ENCODE measurements around the gene VEGFD.

The VEGFD gene

GRCh38 chrX:15321447-15321846 is 62.8 kb downstream of the VEGFD start:
- in situ Hi-C loops (cut with MboI; ENCODE audit: low sequenced_read_pairs, unreplicated experiment): no loop called here
- DNase-seq (ENCODE audit: low spot score): no peak
- TF ChIP-seq, protein P1, sequence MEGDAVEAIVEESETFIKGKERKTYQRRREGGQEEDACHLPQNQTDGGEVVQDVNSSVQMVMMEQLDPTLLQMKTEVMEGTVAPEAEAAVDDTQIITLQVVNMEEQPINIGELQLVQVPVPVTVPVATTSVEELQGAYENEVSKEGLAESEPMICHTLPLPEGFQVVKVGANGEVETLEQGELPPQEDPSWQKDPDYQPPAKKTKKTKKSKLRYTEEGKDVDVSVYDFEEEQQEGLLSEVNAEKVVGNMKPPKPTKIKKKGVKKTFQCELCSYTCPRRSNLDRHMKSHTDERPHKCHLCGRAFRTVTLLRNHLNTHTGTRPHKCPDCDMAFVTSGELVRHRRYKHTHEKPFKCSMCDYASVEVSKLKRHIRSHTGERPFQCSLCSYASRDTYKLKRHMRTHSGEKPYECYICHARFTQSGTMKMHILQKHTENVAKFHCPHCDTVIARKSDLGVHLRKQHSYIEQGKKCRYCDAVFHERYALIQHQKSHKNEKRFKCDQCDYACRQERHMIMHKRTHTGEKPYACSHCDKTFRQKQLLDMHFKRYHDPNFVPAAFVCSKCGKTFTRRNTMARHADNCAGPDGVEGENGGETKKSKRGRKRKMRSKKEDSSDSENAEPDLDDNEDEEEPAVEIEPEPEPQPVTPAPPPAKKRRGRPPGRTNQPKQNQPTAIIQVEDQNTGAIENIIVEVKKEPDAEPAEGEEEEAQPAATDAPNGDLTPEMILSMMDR (IDR thresholded peaks at IDR 0.05; ENCODE audit: borderline replicate concordance, control extremely low read depth, extremely low read depth, insufficient read depth, missing control alignments): no peak

- TF ChIP-seq, protein P1 (IDR thresholded peaks at IDR 0.05; ENCODE audit: borderline replicate concordance, control extremely low read depth, extremely low read depth, insufficient read depth, missing control alignments): no peak
- DNase-seq (ENCODE audit: low spot score): no peak
- in situ Hi-C loops (cut with MboI; ENCODE audit: low sequenced_read_pairs, unreplicated experiment): no loop called here
Measured at GRCh38 chrX:15320297-15320696, 63.9 kb downstream of the VEGFD start.

DNA sequence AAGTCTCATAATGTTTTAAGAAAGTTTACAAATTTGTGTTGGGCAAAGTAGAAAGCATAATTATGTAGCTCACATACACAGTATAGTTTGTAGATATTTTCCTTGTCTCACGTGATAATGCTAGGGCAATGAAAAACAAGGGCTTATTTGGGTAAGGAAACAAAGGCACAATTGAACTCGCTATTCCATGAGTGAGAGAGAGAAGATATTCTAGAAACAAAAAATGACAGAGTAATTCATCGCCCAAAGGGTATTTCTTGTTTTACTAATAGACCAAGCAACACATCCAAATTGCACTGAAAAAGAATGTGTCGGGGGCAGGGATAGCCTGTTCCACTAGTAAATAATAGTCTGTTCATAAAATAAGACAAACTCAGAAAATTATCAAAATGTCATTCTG is 65.1 kb downstream of the VEGFD start:
- in situ Hi-C loops (cut with MboI; ENCODE audit: low sequenced_read_pairs, unreplicated experiment): no loop called here

GRCh38 chrX:15315509-15315908 is 68.7 kb downstream of the VEGFD start, which contains the start of gene ASB11:
Gene ASB11 (minus strand): TSS chrX:15315640. CDS start chrX:15315605, 35 bp downstream.
- no peak for DNase-seq (ENCODE audit: low spot score)

More for the DNA sequence above, 65.1 kb downstream of the VEGFD start:
- TF ChIP-seq, protein P1 (IDR thresholded peaks at IDR 0.05; ENCODE audit: borderline replicate concordance, control extremely low read depth, extremely low read depth, insufficient read depth, missing control alignments): no peak
- no peak for DNase-seq (ENCODE audit: low spot score)

GRCh38 chrX:15314472-15314871 is 69.7 kb downstream of the VEGFD start:
- DNase-seq (ENCODE audit: low spot score): no peak

More at GRCh38 chrX:15315509-15315908, 68.7 kb downstream of the VEGFD start, which contains the start of gene ASB11:
- in situ Hi-C loops (cut with MboI; ENCODE audit: low sequenced_read_pairs, unreplicated experiment): no loop called here
- TF ChIP-seq, protein P1 (IDR thresholded peaks at IDR 0.05; ENCODE audit: borderline replicate concordance, control extremely low read depth, extremely low read depth, insufficient read depth, missing control alignments): no peak

DNA sequence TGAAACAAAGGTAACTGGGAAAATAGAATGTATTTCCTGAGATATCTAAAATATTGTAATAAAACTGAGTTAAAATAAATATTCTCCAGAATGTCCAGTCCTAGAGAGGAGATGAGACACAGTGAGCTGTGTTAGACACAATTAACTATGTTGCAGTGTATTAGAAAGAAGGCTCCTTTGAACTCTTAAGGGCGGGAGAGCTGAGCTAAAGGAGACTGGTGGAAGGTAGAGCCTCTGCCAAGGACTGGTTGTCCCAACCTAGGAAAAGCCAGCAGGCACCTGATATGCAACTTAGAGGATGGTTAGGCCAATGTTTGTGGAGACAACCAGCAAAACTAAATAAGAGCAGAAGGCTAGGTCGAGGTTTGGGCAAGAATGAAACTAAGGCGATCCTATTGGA is 73.1 kb downstream of the VEGFD start:
- in situ Hi-C loops (cut with MboI; ENCODE audit: low sequenced_read_pairs, unreplicated experiment): no loop called here
- TF ChIP-seq, protein P1 (IDR thresholded peaks at IDR 0.05; ENCODE audit: borderline replicate concordance, control extremely low read depth, extremely low read depth, insufficient read depth, missing control alignments): no peak

More at GRCh38 chrX:15314472-15314871, 69.7 kb downstream of the VEGFD start:
- in situ Hi-C loops (cut with MboI; ENCODE audit: low sequenced_read_pairs, unreplicated experiment): no loop called here
- TF ChIP-seq, protein P1 (IDR thresholded peaks at IDR 0.05; ENCODE audit: borderline replicate concordance, control extremely low read depth, extremely low read depth, insufficient read depth, missing control alignments): no peak

More for the DNA sequence above, 73.1 kb downstream of the VEGFD start:
- DNase-seq (ENCODE audit: low spot score): no peak

Measured in GM13976 (cell line).